Measurements from ENCODE around the gene PRSS27.

PRSS27 gene

GRCh38 chr16:2768403-2769089 lies 48.5 kb upstream of the PRSS27 start:
- Histone ChIP-seq H3K36me3 (ENCODE audit: insufficient read depth, low read length) (peaks cover 76% of the 10 kb centered on the region; the same call in 1 of the 2 replicates), H3K9ac (ENCODE audit: low read depth, low read length, poor library complexity, severe bottlenecking) (no peak overlapping the region), H3K9me3 (ENCODE audit: insufficient read depth, low read depth, low read length) (no peaks in the 10 kb centered on the region), H3F3A (ENCODE audit: low read depth) (no peaks in the 10 kb centered on the region), H3K4me3 (ENCODE audit: low read length, poor library complexity, severe bottlenecking) (no peak overlapping the region), H3K4me1 (ENCODE audit: insufficient read depth, low read length, poor library complexity, severe bottlenecking) (no peaks in the 10 kb centered on the region), H3K79me2 (ENCODE audit: insufficient read depth, low read length) (peaks cover 18% of the 10 kb centered on the region; the same call in 1 of the 2 replicates), H3K4me2 (ENCODE audit: low read depth, low read length, poor library complexity, severe bottlenecking) (no peak overlapping the region), H3K27me3 (ENCODE audit: insufficient read depth, low read length, poor library complexity, severe bottlenecking) (no peaks in the 10 kb centered on the region), H4K20me1 (ENCODE audit: insufficient read depth, low read length, poor library complexity, severe bottlenecking) (peaks cover 16% of the 10 kb centered on the region), H2AFZ (ENCODE audit: low read length) (no peak overlapping the region), H3K9me2 (replicated peaks; ENCODE audit: low read depth, low read length) (no peaks in the 10 kb centered on the region)
- TF ChIP-seq EZH2phosphoT487 (IDR thresholded peaks at IDR 0.05; ENCODE audit: borderline replicate concordance) (no peak), CTCF (conservative IDR thresholded peaks at IDR 0.05; ENCODE audit: low read length) (no peak)

- Histone ChIP-seq H4K20me1 (ENCODE audit: insufficient read depth, low read length, poor library complexity, severe bottlenecking) (peaks cover 17% of the 10 kb centered on the region), H3K4me2 (ENCODE audit: low read depth, low read length, poor library complexity, severe bottlenecking) (no peak overlapping the region), H3K9ac (ENCODE audit: low read depth, low read length, poor library complexity, severe bottlenecking) (no peak overlapping the region), H3K27me3 (ENCODE audit: insufficient read depth, low read length, poor library complexity, severe bottlenecking) (no peaks in the 10 kb centered on the region), H3F3A (ENCODE audit: low read depth) (no peaks in the 10 kb centered on the region), H3K4me1 (ENCODE audit: insufficient read depth, low read length, poor library complexity, severe bottlenecking) (no peaks in the 10 kb centered on the region), H3K4me3 (ENCODE audit: low read length, poor library complexity, severe bottlenecking) (no peak overlapping the region), H2AFZ (ENCODE audit: low read length) (no peak overlapping the region), H3K36me3 (ENCODE audit: insufficient read depth, low read length) (peaks cover 78% of the 10 kb centered on the region; the same call in 1 of the 2 replicates), H3K9me2 (replicated peaks; ENCODE audit: low read depth, low read length) (no peaks in the 10 kb centered on the region), H3K9me3 (ENCODE audit: insufficient read depth, low read depth, low read length) (no peaks in the 10 kb centered on the region), H3K79me2 (ENCODE audit: insufficient read depth, low read length) (peaks cover 20% of the 10 kb centered on the region; the same call in 1 of the 2 replicates)
- no peak for TF ChIP-seq CTCF (conservative IDR thresholded peaks at IDR 0.05; ENCODE audit: low read length)
- TF ChIP-seq EZH2phosphoT487 (IDR thresholded peaks at IDR 0.05; ENCODE audit: borderline replicate concordance): no peak
Measured at GRCh38 chr16:2767891-2768290, 47.9 kb upstream of the PRSS27 start.

- no peaks in the 10 kb centered on the region for H3K4me1 ChIP-seq (ENCODE audit: insufficient read depth, low read length, poor library complexity, severe bottlenecking)
- H4K20me1 ChIP-seq (ENCODE audit: insufficient read depth, low read length, poor library complexity, severe bottlenecking): peaks cover 17% of the 10 kb centered on the region
- H3K36me3 ChIP-seq (ENCODE audit: insufficient read depth, low read length): peaks cover 85% of the 10 kb centered on the region; the same call in 1 of the 2 replicates
- H3K9ac ChIP-seq (ENCODE audit: low read depth, low read length, poor library complexity, severe bottlenecking): no peak overlapping the region
- no peaks in the 10 kb centered on the region for H3K9me3 ChIP-seq (ENCODE audit: insufficient read depth, low read depth, low read length)
- no peaks in the 10 kb centered on the region for H3K9me2 ChIP-seq (replicated peaks; ENCODE audit: low read depth, low read length)
- H3F3A ChIP-seq (ENCODE audit: low read depth): no peaks in the 10 kb centered on the region
- TF ChIP-seq EZH2phosphoT487 (IDR thresholded peaks at IDR 0.05; ENCODE audit: borderline replicate concordance): no peak
- no peak for TF ChIP-seq CTCF (conservative IDR thresholded peaks at IDR 0.05; ENCODE audit: low read length)
- no peaks in the 10 kb centered on the region for H3K27me3 ChIP-seq (ENCODE audit: insufficient read depth, low read length, poor library complexity, severe bottlenecking)
- H3K4me3 ChIP-seq (ENCODE audit: low read length, poor library complexity, severe bottlenecking): no peak overlapping the region
- H3K4me2 ChIP-seq (ENCODE audit: low read depth, low read length, poor library complexity, severe bottlenecking): no peak overlapping the region
- H3K79me2 ChIP-seq (ENCODE audit: insufficient read depth, low read length): peaks cover 23% of the 10 kb centered on the region; the same call in 1 of the 2 replicates
- no peak overlapping the region for H2AFZ ChIP-seq (ENCODE audit: low read length)
Measured at GRCh38 chr16:2767140-2767731, 47.2 kb upstream of the PRSS27 start.

All from Loucy (cell line).